GM18861 (cell line): Measurements from ENCODE around the gene CCDC136.

Experiments used
- ATAC-seq: cut with Tn5 transposase; IDR thresholded peaks from one replicate; pipeline ENCODE4 v1.9.1; 2021; ENCODE audit not compliant: unreplicated experiment

Gene CCDC136

DNA sequence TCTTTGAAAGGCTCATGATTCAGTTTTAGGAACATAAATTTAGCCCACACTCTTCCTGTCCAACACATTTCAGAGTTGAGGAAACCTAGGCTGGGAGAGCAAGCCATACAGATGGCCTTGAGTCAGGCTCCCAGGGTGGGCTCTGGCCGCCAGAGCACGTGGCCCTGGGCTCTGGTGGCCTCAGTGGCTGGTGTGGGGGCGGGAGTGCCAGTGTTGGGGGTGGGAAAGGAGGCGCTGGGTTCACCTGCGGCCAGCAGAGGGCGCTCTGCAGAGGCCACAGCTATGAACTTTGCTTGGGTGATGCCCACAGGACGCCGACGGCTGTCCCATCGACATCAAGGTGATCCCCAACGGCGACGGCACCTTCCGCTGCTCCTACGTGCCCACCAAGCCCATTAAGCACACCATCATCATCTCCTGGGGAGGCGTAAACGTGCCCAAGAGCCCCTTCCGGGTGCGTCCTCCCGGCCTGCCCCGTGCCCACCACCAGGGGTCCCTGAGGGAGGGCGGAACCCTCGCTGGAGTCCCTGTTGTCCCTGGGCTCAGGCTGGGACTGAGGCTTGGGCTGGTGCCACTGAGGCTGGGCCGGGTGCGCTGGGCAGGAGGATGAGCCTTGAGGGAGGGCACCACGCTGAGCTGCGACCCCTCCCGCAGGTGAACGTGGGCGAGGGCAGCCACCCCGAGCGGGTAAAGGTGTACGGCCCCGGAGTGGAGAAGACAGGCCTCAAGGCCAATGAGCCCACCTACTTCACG lies 50.3 kb downstream of the CCDC136 start:
- no peak for ATAC-seq

DNA sequence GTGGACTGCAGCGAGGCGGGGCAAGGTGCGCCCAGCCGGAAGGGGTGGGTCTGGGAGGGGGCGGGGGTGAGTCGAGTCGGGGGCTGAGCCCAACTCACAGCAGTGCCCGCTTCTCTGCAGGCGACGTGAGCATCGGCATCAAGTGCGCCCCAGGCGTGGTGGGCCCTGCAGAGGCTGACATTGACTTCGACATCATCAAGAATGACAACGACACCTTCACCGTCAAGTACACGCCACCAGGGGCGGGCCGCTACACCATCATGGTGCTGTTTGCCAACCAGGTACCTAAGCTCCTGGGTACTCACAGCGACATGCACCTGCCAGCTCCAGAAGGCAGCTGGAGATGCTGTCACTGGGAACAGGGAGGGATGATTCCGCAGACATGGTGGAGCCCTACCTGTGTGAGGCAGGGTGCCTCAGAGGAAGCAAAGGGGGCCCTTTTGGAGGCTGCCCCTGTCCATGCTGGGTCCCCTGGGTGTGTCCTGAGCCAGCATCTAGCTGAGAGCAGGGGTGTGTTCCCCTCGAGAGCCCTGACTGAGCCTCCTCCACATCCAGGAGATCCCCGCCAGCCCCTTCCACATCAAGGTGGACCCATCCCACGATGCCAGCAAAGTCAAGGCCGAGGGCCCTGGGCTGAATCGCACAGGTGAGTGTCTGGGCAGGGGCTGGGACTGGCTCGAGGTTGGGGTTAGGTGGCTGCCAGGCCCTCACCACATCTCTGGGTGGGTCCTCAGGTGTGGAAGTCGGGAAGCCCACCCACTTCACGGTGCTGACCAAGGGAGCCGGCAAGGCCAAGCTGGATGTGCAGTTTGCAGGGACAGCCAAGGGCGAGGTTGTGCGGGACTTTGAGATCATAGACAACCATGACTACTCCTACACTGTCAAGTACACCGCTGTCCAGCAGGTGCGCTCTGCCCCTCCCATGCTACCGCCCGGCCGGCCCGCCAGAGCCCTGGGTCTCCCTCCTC lies 51.2 kb downstream of the CCDC136 start:
- no peak for ATAC-seq

DNA sequence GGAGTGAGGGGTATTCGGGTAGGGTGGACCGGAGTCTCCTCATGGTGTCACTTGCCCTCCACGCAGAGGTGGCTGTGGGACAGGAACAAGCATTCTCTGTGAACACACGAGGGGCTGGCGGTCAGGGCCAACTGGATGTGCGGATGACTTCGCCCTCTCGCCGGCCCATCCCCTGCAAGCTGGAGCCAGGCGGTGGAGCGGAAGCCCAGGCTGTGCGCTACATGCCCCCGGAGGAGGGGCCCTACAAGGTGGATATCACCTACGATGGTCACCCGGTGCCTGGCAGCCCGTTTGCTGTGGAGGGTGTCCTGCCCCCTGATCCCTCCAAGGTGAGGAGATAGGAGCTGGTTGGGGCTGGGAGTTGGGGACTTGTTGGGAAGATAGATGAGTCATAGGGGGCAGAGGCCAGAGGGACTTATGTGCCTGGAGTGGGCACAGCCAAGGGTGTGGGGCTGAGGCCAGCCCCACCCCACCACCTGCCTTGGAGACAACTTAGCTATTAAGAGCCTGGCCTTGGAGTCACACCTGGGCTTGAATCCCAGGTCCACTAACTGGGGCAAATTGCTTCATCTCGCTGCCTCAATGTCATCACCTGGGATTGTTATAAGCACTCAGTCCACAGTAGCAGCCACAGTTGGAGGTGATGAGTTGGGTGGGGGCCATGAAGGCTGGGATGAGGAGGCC lies 52.3 kb downstream of the CCDC136 start:
- ATAC-seq = no peak

DNA sequence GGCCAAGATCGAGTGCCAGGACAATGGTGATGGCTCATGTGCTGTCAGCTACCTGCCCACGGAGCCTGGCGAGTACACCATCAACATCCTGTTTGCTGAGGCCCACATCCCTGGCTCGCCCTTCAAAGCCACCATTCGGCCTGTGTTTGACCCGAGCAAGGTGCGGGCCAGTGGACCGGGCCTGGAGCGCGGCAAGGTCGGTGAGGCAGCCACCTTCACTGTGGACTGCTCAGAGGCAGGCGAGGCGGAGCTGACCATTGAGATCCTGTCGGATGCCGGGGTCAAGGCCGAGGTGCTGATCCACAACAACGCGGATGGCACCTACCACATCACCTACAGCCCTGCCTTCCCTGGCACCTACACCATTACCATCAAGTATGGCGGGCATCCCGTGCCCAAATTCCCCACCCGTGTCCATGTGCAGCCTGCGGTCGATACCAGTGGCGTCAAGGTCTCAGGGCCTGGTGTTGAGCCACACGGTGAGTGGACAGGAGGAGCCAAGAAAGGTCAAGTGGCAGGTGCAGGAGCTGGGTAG lies 53.1 kb downstream of the CCDC136 start:
- no peak for ATAC-seq

DNA sequence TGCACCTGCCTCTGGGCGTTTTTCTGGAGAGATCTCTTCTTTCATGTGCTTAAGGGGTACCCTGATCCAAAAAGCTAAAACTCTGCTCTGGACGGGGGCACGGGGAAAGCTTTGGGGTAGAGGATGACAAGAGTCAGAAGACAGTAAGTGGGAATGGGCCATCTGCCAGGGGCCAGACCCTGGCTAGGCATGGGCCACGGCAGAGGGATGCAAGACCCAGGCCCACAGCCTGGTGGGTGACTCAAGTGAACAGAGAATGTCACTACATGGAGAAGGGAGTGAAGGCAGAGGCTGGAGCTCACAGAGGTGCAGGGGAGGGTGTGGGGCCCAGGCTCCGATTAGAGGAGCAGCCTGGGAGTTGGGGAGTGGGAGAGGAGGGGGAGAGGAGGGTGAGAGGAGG lies 53.7 kb downstream of the CCDC136 start:
- ATAC-seq = no peak

DNA sequence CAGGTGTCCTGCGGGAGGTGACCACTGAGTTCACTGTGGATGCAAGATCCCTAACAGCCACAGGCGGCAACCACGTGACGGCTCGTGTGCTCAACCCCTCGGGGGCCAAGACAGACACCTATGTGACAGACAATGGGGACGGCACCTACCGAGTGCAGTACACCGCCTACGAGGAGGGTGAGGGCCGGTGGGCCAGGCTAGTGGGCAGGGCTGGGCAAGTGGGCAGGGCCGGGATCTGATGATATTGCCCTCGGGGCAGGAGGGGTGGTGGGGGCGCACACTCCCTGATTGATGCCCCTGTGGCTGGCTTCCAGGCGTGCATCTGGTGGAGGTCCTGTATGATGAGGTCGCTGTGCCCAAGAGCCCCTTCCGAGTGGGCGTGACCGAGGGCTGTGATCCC lies 54.2 kb downstream of the CCDC136 start:
- ATAC-seq = no peak

DNA sequence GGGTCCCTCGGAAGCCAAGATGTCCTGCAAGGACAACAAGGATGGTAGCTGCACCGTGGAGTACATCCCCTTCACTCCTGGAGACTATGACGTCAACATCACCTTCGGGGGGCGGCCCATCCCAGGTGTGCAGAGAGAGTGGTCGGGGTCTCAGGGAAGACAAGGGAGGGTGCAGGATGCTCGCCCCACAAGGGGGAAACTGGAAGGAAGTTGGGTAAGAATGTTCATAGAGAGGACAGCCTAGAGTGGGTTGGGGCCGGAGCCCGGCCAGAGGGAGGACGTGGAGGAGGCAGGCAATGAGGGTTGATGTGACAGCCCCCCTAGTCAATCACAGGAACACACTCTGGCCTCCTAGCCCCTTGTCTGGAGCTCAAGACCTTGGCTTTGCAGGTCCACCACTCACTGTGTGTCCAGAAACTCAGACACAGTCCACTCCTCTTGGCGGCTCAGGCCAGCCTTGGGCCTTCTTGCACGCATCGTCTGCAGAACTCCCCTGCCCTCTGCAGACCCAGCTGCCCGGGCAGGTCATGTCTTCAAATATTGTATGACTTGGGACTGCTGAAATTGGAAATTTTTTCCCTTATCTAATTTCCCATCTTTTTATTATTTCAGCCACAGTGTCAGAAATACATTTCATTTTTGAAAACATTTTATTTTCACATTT lies 55.1 kb downstream of the CCDC136 start:
- no peak for ATAC-seq

DNA sequence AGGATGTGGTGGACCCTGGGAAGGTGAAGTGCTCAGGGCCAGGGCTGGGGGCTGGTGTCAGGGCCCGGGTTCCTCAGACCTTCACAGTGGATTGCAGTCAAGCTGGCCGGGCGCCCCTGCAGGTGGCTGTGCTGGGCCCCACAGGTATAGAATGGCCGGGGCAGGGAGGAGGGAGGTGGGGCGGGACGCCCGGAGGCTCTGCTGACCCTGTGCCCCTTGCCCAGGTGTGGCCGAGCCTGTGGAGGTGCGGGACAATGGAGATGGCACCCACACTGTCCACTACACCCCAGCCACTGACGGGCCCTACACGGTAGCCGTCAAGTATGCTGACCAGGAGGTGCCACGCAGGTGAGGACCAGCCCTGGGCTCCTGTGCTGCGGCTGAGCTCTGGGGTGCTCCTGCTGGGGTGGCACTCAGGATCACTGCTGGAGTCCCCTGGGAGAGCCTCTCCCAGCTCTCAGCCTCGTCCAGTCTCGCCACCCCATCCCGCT lies 56.0 kb downstream of the CCDC136 start:
- ATAC-seq = no peak

DNA sequence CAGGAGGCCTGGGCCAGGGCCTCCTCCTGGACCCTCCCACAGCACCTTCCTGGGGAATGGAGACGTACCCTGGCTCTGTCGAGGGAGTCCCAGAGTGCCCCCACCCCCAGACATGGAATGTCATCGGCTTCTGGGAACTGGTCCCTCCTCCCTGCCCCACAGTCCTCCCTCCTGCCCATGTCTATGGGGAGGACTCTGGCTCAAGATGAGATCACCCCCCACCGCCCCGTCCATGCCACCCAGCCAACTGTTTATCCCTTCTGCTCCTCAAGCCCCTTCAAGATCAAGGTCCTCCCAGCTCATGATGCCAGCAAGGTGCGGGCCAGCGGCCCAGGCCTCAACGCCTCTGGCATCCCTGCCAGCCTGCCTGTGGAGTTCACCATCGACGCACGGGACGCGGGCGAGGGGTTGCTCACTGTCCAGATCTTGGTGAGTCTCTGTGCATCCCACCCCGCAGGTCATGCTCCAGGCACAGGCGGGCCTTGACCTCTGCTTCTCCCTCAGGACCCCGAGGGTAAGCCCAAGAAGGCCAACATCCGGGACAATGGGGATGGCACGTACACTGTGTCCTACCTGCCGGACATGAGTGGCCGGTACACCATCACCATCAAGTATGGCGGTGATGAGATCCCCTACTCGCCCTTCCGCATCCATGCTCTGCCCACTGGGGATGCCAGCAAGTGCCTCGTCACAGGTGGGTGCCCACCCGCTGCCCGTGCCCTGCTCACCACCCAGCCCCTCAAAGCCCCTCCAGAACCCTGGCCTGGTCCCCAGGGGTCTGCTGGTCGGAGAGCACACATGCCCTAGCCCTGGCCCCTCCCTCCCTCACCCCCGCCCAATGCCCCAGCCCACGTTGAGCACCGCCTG lies 56.8 kb downstream of the CCDC136 start:
- no peak for ATAC-seq

DNA sequence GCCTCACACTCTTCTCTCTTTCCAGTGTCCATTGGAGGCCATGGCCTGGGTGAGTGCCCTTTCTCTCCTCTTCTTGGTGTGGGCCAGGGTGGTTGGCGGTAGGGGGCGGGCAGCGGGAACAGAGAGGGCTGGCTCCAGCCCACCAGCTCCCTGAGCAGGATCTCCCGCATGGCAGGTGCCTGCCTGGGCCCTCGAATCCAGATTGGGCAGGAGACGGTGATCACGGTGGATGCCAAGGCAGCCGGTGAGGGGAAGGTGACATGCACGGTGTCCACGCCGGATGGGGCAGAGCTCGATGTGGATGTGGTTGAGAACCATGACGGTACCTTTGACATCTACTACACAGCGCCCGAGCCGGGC lies 57.4 kb downstream of the CCDC136 start:
- ATAC-seq = no peak

DNA sequence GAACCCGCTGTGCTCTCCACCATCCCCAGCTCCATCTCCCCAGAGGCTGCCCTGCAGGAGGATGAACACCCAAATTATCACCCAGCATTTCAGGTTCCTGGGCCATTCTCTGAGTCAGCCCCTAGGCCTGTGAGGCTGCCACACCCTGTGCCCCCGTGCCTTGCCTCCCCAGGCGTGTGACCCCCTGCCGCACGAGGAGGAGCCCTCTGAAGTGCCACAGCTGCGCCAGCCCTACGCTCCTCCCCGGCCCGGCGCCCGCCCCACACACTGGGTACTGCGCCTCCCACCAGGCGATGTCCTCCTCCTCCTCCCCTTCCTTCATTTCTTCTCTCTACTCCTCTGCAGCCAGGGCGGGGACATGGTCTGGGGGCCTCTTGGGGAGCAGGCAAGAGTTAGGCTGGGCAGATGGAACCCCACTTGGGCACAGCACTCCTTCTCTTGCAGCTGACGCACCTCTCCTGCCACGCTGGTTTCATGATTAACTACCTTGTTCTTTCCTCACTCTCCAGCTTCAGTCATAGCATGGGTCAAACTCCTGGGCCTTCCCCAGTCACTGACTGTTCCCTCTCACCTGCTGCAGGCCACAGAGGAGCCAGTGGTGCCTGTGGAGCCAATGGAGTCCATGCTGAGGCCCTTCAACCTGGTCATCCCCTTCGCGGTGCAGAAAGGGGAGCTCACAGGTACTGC lies 58.2 kb downstream of the CCDC136 start:
- ATAC-seq = no peak

DNA sequence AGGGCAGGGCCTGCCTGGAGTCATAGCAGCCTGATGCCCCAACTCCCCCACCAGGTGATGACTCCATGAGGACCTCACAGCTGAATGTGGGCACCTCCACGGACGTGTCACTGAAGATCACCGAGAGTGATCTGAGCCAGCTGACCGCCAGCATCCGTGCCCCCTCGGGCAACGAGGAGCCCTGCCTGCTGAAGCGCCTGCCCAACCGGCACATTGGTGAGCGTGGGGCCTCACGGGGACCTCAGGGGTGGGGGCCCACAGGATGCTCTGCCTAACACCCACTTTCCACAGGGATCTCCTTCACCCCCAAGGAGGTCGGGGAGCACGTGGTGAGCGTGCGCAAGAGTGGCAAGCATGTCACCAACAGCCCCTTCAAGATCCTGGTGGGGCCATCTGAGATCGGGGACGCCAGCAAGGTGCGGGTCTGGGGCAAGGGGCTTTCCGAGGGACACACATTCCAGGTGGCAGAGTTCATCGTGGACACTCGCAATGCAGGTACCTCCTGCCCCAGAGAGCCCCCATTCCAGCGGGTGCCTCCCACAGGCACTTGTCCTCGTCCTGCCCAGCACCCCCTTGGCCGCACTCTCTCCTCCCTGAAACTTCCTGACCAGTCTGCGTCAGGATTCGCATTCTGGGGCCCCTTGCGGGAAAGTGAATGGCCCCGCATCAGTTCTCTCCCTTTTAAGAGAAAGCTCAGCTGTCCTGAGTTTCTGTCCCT lies 60.9 kb downstream of the CCDC136 start:
- no peak for ATAC-seq

DNA sequence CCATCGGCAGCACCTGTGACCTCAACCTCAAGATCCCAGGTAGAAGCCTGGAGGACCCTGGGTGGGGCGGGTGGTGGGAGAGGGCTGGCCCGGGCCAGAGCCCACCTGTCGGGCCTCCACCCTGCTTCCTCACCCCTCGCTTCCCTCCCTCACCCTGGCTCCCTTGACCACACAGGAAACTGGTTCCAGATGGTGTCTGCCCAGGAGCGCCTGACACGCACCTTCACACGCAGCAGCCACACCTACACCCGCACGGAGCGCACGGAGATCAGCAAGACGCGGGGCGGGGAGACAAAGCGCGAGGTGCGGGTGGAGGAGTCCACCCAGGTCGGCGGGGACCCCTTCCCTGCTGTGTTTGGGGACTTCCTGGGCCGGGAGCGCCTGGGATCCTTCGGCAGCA lies 62.0 kb downstream of the CCDC136 start:
- no peak for ATAC-seq

DNA sequence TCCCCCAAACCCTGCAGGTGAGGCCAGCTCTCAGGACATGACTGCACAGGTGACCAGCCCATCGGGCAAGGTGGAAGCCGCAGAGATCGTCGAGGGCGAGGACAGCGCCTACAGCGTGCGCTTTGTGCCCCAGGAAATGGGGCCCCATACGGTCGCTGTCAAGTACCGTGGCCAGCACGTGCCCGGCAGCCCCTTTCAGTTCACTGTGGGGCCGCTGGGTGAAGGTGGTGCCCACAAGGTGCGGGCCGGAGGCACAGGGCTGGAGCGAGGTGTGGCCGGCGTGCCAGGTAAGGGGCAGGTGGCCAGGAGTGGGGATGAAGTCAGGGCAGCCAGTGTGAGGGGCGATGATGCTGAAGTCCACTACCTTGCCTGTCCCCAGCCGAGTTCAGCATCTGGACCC lies 62.6 kb downstream of the CCDC136 start:
- ATAC-seq = no peak

DNA sequence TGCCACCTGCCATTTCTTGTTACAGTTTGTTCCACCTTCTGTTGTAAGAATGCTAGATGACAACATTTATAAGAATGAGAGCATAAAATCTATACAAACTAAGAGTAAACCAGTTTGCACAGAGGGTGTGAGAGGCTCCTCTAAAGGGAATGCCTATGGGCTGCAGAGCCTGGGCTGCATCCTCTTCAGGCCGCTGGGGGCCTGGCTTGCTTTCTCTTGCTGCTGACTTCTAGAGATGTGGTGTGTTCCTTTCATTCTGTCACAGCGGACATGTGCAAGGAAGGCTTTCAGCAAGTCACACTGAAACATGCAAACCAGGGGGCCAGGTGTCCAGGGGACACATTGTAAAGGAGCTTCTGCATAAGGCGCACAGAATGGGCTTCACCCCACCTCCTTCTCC lies 63.8 kb downstream of the CCDC136 start:
- ATAC-seq = no peak

DNA sequence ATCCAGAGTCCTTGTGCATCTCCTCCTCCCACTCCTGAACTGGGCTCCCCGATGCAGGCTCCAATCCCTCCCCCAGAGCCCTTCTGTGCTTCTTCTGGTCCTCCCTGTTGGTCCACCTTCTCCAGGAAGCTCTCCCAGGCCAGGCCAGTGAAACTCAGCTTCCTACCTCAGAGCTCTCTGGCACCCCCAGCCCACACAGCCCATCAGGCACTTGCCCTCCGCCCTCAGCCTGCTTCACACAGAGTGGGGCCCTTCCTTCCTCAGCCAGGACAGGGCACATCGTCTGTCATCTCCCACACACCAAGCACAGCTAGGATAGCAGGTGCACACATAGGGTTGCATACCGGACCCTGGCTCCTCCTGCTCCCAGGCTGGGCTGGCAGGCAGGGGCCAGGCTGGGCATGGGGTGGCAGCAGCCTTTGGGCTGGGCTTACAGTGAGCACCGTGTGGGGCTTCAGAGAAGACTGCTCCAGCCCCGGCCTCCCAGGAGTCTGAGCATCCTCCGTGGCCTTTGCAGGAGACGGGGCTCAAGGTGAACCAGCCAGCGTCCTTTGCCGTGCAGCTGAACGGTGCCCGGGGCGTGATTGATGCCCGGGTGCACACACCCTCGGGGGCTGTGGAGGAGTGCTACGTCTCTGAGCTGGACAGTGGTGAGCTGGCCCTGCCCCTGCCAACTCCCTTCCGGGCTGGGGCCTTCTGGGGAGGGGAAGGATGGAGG lies 64.4 kb downstream of the CCDC136 start:
- ATAC-seq = no peak

DNA sequence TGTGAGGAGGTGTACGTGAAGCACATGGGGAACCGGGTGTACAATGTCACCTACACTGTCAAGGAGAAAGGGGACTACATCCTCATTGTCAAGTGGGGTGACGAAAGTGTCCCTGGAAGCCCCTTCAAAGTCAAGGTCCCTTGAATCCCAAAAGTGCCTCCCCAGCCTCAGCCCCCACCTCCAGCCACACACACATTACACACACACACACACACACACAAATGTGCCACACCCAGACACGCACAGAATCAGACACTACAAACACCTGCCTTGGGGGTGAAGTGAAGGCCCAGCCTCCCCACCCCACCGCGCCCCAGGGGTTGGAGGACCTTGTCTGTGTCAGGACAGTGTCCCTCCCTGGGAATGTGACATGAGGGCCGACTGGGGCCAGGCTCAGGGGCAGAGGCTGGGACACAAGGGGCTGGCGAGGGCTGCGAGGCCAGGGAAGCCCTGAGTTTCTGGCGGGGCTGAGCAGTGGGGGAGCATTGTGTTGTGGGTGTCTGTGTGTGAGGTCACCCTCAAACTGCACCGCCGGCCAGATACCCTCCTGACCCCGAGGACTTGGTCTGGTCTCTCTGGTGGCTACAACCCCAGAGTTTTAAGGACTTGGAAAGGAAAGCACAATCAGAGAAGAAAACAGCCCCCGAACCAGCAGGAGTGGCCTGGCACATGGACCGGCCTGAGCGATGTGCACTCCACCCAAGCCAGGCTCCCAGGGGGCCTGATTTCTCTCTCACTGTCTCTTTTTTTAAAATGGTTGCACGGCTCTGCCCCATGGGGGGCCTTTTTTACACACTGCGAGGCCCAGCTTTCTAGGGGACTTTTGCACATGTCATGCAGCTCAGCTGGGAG lies 66.8 kb downstream of the CCDC136 start:
- no peak for ATAC-seq
